Activated B cell treated with CpG ODN at 0.5 μM for 24 hours (primary cell): ENCODE results near the gene TMEM141. TPM values are rescaled to one million over a fixed set of nuclear protein-coding genes. Genes with fewer than 3 reads are reported as not detected.

Source experiments
- ATAC-seq: fragments of 200-7000 bp; cut with Tn5 transposase; one replicate; pipeline ENCODE4 v1.10.0; 2021; ENCODE audit warnings: low read depth, mild to moderate bottlenecking, moderate library complexity
- CTCF ChIA-PET: fragments of 350-600 bp; sonication (Branson Sonifier 250); formaldehyde crosslinking; loops from one replicate; lab custom pipeline; 2021; ENCODE audit warnings: antibody characterized with exemption; lab: Charles Lee
- POLR2A ChIA-PET: fragments of 350-600 bp; sonication (Branson Sonifier 250); formaldehyde crosslinking; loops from one replicate; lab custom pipeline; 2021; ENCODE audit warnings: antibody characterized with exemption; lab: Charles Lee
- DNase-seq: peaks from one replicate; pipeline ENCODE4 v3.0.0; 2022
- H3K27ac Mint-ChIP-seq: one replicate; pipeline ENCODE4 v1.8.0; 2020; ENCODE audit warnings: mixed read lengths
- H3K27me3 Mint-ChIP-seq: one replicate; pipeline ENCODE4 v1.8.0; 2021; ENCODE audit warnings: mixed read lengths
- H3K36me3 Mint-ChIP-seq: one replicate; pipeline ENCODE4 v1.8.0; 2021; ENCODE audit warnings: low read depth, mixed read lengths
- H3K4me1 Mint-ChIP-seq: one replicate; pipeline ENCODE4 v1.8.0; 2021; ENCODE audit warnings: mixed read lengths
- H3K4me3 Mint-ChIP-seq: one replicate; pipeline ENCODE4 v1.8.0; 2020; ENCODE audit warnings: mild to moderate bottlenecking, mixed read lengths
- H3K9me3 Mint-ChIP-seq: one replicate; pipeline ENCODE4 v1.8.0; 2020; ENCODE audit warnings: mixed read lengths
- intact Hi-C: fragments of 100-400 bp; cut with micrococcal nuclease; formaldehyde crosslinking; loops from one replicate; pipeline ENCODE4 v1.15.1; 2024
- total RNA-seq: library from RNA; stranded (reverse); gene quantifications from 2 replicates; pipeline ENCODE4 v1.2.3, GENCODE V29; 2022
- TF ChIP-seq, protein P1 (sequence below): fragments of 200-600 bp; IDR thresholded peaks from one replicate; pipeline ENCODE4 v1.8.0; 2022; ENCODE audit warnings: antibody characterized with exemption, mild to moderate bottlenecking

The TMEM141 gene
- total RNA-seq: 34.9 and 35.8 TPM in 2 replicates

DNA sequence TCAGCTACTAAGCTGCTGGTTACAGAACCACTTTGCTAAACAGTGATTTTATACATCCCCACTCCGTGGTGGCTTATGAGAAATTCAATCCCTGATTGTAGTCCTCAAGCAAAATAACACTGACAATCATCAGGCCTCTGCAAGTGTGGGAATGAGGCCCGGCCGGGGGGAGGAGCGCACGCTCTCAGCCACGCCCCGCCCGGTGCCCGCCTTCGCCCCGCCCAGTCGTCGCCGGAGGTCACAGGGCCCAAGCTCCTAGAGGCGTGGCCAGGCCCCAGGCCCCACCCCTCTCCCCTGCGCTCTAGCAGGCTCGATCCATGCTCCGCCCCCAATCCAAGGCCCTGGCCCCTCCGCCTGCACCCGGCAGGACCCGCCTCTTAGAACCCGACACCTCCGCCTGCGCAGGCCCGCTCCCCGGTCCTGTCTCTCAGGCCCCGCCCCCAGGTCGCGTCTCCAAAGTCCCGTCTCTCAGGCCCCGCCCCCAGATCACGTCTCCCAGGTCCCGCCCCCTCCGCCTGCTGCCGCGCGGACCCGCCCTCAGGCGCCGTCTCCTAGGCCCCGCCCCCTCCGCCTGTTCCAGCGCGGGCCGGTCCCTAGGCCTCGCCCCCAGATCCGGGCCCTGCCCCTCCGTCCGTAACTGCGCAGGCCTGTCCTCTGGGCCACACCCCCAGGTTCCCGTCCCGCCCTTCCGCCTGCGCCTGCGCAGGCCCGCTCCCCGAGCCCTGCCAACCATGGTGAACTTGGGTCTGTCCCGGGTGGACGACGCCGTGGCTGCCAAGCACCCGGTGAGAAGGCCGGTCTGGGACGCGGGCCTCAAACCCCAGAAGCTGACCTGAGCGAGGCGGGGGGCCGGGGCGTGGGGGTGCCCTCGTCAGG is at the start of gene TMEM141:
Gene TMEM141, plus strand, starts transcription at position 705 of the 876 bp plus-strand sequence. Its CDS starts 27 bp downstream, at position 732.
- POLR2A ChIA-PET: interaction anchor here (0.5 to 1.2 kb wide), 13 partner anchors 12 to 452 kb away, joined by 3 to 5 read pairs (median 4); partner anchors contain the start of genes FUT7 and TUBB4B
- H3K36me3 Mint-ChIP-seq: peaks cover 5% of the 10 kb centered on the region
- H3K4me1 Mint-ChIP-seq: peaks cover 20% of the 10 kb centered on the region
- TF ChIP-seq, protein P1, sequence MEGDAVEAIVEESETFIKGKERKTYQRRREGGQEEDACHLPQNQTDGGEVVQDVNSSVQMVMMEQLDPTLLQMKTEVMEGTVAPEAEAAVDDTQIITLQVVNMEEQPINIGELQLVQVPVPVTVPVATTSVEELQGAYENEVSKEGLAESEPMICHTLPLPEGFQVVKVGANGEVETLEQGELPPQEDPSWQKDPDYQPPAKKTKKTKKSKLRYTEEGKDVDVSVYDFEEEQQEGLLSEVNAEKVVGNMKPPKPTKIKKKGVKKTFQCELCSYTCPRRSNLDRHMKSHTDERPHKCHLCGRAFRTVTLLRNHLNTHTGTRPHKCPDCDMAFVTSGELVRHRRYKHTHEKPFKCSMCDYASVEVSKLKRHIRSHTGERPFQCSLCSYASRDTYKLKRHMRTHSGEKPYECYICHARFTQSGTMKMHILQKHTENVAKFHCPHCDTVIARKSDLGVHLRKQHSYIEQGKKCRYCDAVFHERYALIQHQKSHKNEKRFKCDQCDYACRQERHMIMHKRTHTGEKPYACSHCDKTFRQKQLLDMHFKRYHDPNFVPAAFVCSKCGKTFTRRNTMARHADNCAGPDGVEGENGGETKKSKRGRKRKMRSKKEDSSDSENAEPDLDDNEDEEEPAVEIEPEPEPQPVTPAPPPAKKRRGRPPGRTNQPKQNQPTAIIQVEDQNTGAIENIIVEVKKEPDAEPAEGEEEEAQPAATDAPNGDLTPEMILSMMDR: no peak
- H3K27ac Mint-ChIP-seq: peak within 1 kb of the TSS; percentile 90
- H3K4me3 Mint-ChIP-seq: peak within 1 kb of the TSS; percentile 86
- DNase-seq (peak; percentile 99), ATAC-seq (peak; percentile 87)
- CTCF ChIA-PET: interaction anchor here (0.6 to 6.8 kb wide), 2 partner anchors 12 to 244 kb away, joined by 3 to 58 read pairs; no protein-coding TSS in a partner anchor
- intact Hi-C loops: loop anchor here (1.0 to 10.0 kb wide), 13 partner anchors 9 to 764 kb away; partner anchors contain the start of genes AJM1, FBXW5, MAN1B1 and MRPL41
- H3K27me3 Mint-ChIP-seq: no peaks in the 10 kb centered on the region
- no peaks in the 10 kb centered on the region for H3K9me3 Mint-ChIP-seq

DNA sequence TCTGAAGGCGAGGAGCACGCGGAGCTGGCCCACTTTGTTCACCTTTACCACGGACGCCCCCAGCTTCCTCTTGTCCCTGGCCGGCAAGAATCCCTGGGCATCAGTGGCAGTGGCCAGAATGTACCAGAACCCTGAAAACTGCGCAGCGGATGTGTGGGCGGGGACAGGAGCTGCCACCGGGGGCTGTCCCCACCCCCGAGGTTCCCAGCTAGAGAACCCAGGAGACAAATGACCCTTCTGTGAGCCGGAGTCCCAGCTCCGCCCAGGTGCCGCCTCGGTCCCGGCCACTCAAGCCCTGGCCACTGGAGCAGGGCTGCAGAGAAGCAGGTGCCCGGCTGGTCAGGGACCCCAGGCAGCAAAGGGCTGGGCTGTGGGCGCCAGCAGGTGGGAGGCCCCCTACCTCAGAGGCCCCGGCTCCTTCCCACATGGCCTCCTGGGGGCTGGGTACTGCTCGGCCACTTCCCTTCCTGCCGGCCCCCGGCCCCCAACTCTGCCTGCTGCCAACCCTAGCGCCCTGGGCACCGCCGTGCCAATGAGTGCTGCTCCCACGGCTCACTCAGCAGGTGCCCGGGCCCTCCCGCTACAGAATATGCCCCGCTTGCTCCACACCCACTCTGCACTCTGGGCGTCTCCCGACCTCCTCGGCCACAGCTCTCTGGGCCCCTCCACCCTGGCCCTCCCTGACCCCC is 49.1 kb upstream of the TMEM141 start:
- H3K4me1 Mint-ChIP-seq: peaks cover 50% of the 10 kb centered on the region
- peak; percentile 79 for ATAC-seq
- H3K27me3 Mint-ChIP-seq: no peaks in the 10 kb centered on the region
- intact Hi-C loops: loop anchor here (1.0 kb wide), 2 partner anchors 7 to 14 kb away; no protein-coding TSS in a partner anchor
- DNase-seq: peak; percentile 57
- peak overlapping the region; percentile 86 for H3K4me3 Mint-ChIP-seq
- TF ChIP-seq, protein P1: no peak
- ChIA-PET POLR2A (interaction anchor here (0.7 to 4.4 kb wide), 9 partner anchors 9 to 459 kb away, joined by 3 to 86 read pairs (median 5); partner anchors contain the start of genes LCN8, MAN1B1 and TPRN), CTCF (interaction anchor here (0.8 to 2.1 kb wide), 4 partner anchors 13 to 345 kb away, joined by 3 to 14 read pairs (median 3); partner anchors contain the start of genes LCN8 and MAN1B1)
- H3K36me3 Mint-ChIP-seq: peaks cover 20% of the 10 kb centered on the region
- peak overlapping the region; percentile 74 for H3K27ac Mint-ChIP-seq
- no peaks in the 10 kb centered on the region for H3K9me3 Mint-ChIP-seq

DNA sequence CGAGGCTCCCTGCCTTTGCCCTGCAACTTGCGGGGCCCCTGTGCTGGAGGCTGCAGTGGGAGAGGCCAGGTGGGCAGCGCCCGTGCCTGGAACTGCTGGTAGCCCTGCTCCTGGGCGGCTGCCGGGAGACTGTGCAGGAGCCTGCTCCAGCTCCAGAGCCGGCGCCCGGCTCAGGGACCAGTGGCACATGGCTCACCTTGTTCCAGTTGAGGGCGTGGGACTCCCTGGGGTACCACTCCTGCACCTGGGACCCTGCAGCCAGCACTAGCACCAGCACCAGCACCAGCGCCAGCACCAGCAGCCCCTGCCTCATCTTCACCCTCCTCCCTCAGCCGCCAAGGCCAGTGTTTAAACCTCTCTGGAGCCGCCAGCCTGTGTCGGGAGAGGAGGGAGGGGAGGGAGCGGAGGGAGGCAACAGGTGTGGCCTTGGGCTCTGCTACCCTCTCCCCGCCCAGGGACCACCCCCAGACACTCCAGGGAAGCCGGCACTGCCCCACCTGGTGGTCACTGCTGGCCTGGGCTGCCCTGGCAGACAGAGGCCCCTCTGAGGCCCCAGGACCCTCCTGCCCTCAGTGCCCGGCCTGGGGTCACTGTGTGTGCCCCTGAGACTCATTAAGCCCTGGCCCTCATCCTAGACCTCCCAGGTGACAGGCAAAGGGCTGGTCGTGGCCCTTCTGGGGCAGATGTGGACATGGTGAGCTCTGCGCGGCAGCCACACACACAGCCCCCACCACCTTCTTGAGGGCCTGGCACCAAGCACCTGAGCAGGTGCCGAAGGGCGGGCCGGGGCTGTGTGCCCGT is 48.4 kb upstream of the TMEM141 start, which contains the start of gene LCN10:
Gene LCN10, minus strand, starts transcription at position 350 of the 801 bp plus-strand sequence. Its CDS starts 37 bp downstream, at position 313.
- TF ChIP-seq, protein P1: no peak
- no peak for DNase-seq
- intact Hi-C loops: loop anchor here (1.0 kb wide), 1 partner anchor 14 kb away; no protein-coding TSS in a partner anchor
- CTCF ChIA-PET: interaction anchor here (2.1 kb wide), 1 partner anchor 14 kb away, joined by 14 read pairs; no protein-coding TSS in a partner anchor
- H3K36me3 Mint-ChIP-seq: peaks cover 19% of the 10 kb centered on the region
- no peaks in the 10 kb centered on the region for H3K27me3 Mint-ChIP-seq
- H3K4me1 Mint-ChIP-seq: peaks cover 51% of the 10 kb centered on the region
- POLR2A ChIA-PET: interaction anchor here (1.9 to 4.4 kb wide), 5 partner anchors 8 to 344 kb away, joined by 5 to 86 read pairs (median 15); partner anchors contain the start of genes LCN8 and MAN1B1
- ATAC-seq: no peak
- peak within 1 kb of the TSS; percentile 74 for H3K27ac Mint-ChIP-seq
- peak within 1 kb of the TSS; percentile 86 for H3K4me3 Mint-ChIP-seq
- no peaks in the 10 kb centered on the region for H3K9me3 Mint-ChIP-seq

DNA sequence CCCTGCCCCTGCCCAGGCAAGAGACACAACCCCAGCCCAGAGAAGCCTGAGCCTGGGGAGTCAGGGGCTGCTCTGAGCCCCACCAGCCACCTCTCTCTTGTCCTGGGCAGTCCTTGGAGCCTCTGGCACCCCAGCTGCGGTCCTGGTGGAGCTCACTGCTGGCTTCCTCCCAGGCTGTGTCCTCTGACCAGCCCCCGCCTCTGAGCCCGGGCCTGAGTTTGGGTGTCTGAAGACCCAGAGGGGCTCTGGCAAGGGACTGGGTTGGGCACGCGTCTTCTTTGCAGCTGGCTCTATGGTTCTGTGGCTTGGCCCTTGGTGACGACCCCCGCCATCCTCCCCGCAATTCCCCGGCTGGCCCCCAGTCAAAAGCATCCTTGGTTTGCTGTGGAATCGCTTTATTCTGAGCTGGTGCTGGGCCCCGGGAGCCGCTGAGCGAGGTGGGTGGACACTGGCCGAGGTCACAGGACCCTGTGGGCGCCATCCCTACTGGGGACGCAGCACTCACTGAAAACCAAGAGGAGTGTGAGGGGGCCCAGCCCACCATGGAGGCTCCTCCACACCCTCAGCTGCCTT is 47.4 kb upstream of the TMEM141 start:
- TF ChIP-seq, protein P1: no peak
- Mint-ChIP-seq H3K27ac (no peak overlapping the region), H3K27me3 (no peaks in the 10 kb centered on the region), H3K36me3 (peaks cover 12% of the 10 kb centered on the region), H3K4me3 (no peak overlapping the region), H3K4me1 (peaks cover 56% of the 10 kb centered on the region), H3K9me3 (no peaks in the 10 kb centered on the region)
- no peak for DNase-seq
- ChIA-PET CTCF (interaction anchor here (0.7 kb wide), 1 partner anchor 16 kb away, joined by 3 read pairs; no protein-coding TSS in a partner anchor), POLR2A (interaction anchor here (0.7 to 4.4 kb wide), 3 partner anchors 14 to 16 kb away, joined by 3 to 86 read pairs (median 36); partner anchors contain the start of gene LCN8)
- no peak for ATAC-seq
- intact Hi-C loops: no loop called here
